Measurements from ENCODE around the gene RFTN1.

Gene RFTN1

GRCh38 chr3:16427103-16427965 lies 86.2 kb downstream of the RFTN1 start:
- no peak for DNase-seq

- no peak for DNase-seq
Measured at GRCh38 chr3:16426665-16427064, 86.8 kb downstream of the RFTN1 start.

GRCh38 chr3:16426029-16426400 lies 87.5 kb downstream of the RFTN1 start:
- DNase-seq, result no peak

GRCh38 chr3:16425398-16426028 lies 88.0 kb downstream of the RFTN1 start:
- DNase-seq, result no peak

- no peak for DNase-seq
Measured at GRCh38 chr3:16423947-16424673, 89.4 kb downstream of the RFTN1 start.

- no peak for DNase-seq
Measured at GRCh38 chr3:16423298-16423697, 90.2 kb downstream of the RFTN1 start.

GRCh38 chr3:16419640-16420241 lies 93.8 kb downstream of the RFTN1 start:
- no peak for DNase-seq

GRCh38 chr3:16417945-16418739 lies 95.4 kb downstream of the RFTN1 start:
- no peak for DNase-seq

- no peak for DNase-seq
Measured at GRCh38 chr3:16415911-16416476, 97.5 kb downstream of the RFTN1 start.

GRCh38 chr3:16413321-16413720 lies 100.2 kb downstream of the RFTN1 start:
- no peak for DNase-seq

GRCh38 chr3:16412192-16412800 lies 101.2 kb downstream of the RFTN1 start:
- DNase-seq, result no peak

GRCh38 chr3:16411441-16411840 lies 102.1 kb downstream of the RFTN1 start:
- DNase-seq, result no peak

GRCh38 chr3:16410659-16411058 lies 102.8 kb downstream of the RFTN1 start:
- no peak for DNase-seq

GRCh38 chr3:16409032-16409431 lies 104.5 kb downstream of the RFTN1 start:
- no peak for DNase-seq

GRCh38 chr3:16407366-16407765 lies 106.1 kb downstream of the RFTN1 start:
- DNase-seq, result no peak

GRCh38 chr3:16406579-16406978 lies 106.9 kb downstream of the RFTN1 start:
- no peak for DNase-seq

- no peak for DNase-seq
Measured at GRCh38 chr3:16406166-16406565, 107.3 kb downstream of the RFTN1 start.

- no peak for DNase-seq
Measured at GRCh38 chr3:16404349-16404895, 109.1 kb downstream of the RFTN1 start.

GRCh38 chr3:16402451-16402850 lies 111.0 kb downstream of the RFTN1 start:
- DNase-seq, result no peak

- DNase-seq, result no peak
Measured at GRCh38 chr3:16401273-16401672, 112.2 kb downstream of the RFTN1 start.
